ENCODE data around the gene SMCO3.

SMCO3 gene

DNA sequence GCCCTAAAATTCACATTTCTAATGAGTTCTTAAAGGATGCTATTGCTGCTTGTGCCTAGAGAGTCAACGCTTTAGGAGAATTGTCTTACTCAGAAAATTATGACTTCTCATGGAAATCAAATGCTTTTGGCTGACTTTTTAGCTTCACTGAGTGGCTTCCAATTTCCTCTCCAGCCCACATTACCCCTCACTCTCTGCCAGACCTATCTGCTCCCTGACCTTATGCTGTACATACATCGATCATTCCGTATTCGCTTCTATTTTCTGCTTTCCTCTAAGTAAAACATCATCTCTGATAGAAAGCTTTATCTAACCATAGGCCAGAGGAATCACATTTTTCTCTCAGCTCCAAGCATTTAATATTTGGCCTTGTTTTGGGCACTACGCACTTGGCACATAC lies 12.5 kb upstream of the SMCO3 start:
- no peak for DNase-seq

DNA sequence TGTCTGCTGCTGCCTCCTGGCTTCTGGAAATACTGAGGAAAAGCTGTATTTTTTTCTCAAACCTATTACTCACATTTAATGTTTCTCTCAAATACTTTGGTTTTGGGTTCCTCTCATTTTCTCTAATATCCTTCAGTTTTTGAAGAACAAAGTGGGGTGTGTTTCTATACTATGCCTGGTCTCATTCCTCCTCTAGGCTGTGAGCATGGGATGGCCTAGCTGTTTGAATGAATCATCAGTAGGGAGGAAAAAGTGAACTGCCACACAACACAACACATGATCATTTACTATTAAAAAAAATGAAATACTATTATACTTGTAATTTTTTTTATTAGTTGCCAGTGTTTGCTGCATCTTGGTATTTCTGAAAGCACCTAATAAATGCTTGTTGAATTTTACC lies 11.3 kb upstream of the SMCO3 start:
- no peak for DNase-seq

DNA sequence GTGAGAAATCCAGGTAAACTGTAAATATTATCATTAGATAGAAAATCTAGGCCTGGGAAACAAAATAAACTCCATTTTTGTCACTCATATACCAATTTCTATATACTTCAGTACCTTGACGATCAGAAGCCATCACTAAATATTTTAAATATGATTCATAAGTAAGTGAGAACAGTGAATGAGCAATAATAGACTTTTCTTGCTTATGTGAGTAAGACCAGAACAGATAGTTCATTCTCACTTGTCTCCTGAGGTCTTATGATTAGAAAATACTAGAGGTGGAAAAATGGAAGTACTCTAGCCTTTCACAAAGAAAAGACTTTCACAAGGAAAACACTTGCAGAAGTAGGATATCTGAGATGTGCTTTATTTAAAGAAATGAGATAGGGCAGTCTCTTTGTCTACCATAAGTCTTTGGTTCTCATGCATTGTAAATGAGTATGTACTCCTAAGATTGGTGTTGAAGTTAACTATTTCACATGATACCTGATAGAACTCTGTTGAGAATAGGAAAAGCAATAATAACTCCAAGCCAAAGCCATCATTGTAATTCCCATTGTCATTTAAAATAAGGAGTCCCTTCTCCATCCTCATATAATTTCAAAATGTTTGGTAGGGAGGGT lies 10.1 kb upstream of the SMCO3 start:
- DNase-seq, result no peak

DNA sequence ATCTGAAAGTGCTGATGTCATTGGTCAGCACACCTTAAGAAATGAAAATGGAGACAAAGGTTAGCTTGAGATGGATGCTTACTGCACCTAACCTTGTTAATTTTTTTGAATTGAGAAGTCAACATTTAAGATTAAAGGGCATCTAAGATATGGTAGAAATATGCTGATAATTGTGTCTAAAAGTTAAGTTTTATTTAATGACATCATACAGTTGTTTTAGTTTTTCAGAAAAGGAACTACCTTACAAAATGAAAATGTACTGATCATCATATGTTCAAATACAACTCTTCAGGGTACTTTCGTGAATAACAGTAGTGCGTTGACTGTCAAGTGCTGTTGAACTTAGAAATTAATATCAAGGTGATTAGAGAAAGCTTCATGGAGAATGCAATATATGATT lies 2.5 kb downstream of the SMCO3 start:
- DNase-seq, result no peak

DNA sequence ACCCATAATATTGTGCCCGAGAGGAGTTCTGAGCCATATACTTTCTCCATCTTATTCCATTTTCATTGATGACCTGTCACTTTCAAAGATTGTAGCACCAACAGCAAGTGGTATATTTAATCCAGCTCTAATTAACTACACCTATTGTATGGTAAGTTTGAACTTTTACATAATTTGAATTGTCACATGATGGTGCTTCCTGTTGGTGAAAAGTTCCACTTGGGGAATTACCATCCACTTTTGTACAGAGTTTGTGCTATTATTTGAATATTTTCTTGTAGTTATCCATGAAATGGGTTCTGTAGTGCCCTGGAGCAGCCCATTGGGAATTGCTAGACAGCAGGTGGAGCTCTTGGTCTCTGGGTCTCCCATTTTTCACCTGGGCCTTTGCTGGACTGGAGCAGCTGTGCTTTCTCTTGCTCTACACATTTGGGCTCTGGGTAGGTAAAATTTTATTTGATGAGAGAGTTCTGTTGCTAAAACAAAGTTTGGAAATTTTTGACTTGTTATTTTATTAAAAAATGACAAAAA lies 3.0 kb downstream of the SMCO3 start:
- no peak for DNase-seq

DNA sequence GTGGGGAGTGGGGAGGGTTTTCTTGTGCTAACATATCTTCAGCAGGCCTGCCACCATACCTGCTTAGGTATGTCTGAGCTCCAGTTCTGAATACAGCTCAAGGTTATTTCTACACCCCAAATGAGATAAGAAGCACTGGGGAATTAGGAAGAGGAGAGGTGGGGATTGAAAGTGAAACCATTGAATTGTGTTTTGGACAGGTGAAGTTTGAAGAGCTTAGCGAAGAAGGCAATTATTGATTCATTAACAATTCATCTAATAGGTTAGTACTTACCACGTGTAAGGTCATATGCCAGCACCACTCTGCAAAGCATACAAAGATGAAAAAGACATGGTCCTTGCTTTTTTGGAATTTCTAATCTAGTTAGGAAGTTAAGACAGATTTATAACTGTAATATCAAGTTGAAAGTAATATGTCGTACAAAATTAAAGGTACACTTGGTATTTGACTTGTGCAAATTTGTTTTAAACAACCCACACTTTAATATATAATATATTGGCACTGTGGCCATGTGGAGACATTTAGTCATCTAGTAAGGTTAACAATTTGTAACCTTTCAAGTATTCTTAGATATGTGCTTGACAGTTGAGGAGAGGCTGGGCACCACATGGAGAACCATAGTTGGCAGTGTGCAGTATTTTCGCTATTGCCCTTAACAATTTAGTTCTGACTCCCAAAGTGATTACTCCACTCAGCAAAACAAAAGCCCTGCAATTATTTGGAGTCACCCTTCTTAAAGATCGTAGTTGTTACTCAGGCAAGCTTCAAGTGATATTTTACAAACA lies 3.6 kb downstream of the SMCO3 start:
- DNase-seq, result no peak

DNA sequence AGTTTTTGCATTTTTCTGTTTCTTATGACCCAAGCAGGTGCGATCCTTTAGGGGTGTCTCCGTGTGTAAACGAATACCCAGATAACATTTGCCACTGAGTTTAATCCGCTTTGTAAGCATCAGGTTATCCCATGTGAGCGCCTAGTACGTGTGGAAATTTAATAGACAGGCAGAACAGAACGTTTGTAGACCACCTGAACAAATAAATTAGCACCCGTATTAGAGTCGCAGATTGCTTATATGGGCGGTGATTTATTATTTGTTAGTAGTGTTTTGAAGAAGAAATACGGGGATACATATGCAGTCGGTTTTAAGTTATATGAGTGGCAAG lies 10.2 kb downstream of the SMCO3 start:
- DNase-seq, result no peak

DNA sequence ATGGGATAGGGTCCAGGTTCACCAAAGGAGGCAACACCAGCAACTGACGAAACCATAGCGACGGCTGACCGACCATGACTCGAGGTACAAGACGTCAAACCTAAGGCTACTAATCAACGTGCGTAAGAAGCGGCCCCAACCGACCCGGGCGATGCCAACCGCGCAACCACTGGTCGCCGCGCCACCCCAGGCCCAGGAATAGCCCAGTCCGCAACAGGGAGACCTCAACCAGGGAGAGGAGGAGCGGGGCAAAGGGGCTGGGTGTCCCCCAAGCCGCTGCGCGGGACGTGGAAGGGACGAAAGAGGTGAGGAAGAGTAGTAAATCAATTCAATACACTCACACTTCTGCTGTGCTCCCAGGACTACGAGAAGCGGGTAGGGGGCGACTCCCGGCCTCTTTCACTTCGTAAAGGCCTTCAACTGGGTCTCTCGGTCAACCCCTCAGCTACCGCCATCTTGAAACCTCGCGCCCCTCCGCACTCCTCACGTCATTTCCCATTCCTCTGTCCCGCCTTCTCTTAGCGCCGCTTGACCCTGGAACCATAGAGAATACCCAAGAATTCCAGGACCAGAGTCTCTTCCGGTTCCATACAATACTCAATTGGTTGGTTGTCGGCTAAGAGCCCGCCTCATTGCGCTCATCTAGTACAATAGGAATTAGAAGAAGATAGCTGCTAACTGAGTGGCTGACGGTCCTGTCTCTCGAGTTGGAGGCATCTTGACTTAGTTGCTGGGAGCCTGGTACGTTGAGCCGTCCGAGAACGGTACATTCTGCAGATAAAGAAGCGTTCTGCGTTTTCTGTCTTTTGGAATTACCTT lies 10.8 kb downstream of the SMCO3 start, which contains the start of the genes C12orf60 and WBP11:
TSS of gene C12orf60 (plus strand) at position 660 of the 819 bp plus-strand sequence. CDS start 19,266 bp downstream, outside the sequence.
TSS of gene WBP11 (minus strand) at position 468 of the 819 bp plus-strand sequence. CDS start 2,095 bp downstream, outside the sequence.
- peak; percentile 96 to 98 for DNase-seq

DNA sequence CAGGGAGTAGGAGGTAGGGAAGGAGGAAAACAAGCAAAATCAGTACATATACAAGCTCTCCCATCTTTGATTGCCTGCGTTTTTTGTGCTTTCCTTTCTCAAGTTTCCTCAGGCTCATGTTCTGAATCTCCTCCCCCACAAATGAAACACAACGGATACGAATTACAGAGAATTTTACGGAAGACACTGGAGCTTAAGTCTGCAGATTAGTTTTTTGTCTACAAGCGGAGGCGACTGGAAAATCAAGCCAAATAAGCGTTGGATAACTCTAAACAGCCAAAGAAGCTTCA lies 11.3 kb downstream of the SMCO3 start:
- DNase-seq, result no peak

DNA sequence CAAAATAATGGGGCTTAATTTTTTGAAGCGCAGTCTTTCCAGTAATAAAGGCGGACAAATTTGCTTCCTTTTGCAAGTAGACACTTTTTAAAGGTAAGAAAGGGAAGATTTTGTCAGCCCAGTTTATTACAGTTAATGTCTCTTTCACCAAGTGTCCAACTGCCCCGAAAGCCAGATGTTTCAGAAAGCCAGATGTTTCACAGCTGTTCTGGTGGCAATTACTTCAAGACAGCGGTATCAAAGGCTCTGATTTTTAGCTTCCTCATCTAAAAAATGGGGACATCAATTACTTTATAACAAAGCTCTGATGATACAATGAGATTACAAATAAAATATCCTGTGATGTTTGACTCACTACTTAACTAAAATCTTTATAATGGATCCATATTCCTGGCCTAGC lies 11.7 kb downstream of the SMCO3 start:
- no peak for DNase-seq

DNA sequence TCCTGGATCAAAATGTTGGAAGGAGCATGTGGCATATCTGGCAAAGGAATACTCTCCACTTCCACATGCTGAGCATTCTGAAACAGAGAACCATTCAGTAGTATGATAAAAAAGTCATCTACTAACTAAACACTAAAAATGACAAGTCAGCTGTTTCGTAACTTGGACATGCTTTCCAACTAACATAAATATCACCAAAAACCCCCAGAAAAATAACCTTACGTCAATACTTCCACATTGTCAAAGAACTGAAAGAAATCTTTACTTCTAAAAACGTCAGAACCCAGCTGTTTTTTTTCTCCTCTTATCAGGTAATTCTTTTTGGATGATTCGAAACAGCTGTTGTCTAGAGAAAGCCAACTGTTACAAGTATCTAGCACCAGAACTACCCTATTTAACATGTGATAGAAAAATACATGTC lies 18.9 kb downstream of the SMCO3 start:
- no peak for DNase-seq

DNA sequence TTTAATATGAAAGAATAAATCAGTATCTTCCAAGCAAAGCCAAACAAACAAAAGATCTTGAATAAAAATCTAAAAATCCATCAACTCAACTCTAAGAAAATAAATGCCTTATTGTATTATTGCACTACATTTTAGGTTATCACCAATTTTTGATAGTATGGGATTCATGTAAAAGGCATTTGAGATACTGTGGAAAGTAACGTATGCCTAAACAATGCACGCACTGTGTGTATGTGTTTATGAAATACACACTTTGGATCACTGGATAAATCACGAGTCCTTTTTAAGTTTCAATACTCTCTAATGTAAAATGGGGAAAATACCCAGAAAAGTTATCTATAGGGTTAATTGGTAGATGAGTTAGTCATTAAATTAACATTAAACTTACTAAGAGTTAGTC lies 28.4 kb downstream of the SMCO3 start:
- DNase-seq, result no peak

DNA sequence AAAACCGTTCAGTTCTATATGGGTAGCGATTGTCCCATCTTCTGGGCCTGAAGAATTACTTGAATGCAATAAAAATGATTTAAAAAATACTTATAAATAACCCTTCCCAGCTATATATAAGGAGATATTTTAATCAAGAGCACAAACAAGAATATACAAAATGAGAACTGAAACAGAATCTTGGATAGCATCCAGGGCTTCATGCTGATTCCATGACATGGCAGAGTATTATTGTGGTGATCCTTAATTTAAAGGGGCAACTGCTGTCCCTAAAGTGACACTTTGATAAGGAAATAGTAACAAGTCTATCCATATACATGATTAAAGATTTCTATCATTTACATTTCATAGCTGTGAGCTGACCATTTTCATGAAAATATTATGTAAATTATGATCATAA lies 29.5 kb downstream of the SMCO3 start:
- DNase-seq, result no peak

DNA sequence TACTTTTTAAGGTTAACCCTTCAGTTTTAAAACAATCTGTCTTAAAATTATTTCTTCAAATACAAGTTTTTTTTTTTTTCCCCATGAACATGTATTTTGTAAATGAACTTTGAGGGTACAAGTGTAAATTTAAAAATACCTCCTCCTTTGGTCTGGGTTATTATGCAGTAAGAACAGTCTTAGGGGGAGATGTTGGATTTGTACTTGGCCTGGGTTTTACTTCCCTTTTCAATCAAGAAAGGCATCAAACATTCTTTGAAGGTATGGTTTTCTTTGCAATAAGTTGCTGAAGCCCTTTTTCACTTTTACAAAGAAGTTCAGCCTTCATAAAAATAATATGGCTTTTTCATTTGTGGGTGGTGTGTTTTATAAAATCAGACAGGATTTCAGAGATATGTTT lies 31.2 kb downstream of the SMCO3 start:
- DNase-seq, result no peak

DNA sequence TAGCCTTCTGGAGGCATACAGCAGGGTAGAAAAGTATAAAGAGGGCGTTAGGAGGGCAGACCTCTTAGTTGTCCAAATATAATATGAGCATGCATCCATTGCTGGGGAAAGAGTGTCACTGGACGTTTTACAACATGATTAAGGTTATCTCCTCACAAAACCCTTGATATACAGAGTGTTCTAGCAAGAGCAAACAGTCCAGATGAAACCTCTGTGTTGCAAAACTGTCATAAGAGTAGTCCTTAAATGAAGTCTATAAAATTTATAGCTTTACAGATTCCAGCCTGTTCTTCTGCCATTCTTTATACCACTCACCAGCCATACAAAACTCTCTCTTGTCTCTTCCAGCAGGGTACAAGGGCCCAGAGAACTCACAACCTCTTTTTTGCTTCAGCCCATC lies 32.4 kb downstream of the SMCO3 start:
- DNase-seq, result no peak

DNA sequence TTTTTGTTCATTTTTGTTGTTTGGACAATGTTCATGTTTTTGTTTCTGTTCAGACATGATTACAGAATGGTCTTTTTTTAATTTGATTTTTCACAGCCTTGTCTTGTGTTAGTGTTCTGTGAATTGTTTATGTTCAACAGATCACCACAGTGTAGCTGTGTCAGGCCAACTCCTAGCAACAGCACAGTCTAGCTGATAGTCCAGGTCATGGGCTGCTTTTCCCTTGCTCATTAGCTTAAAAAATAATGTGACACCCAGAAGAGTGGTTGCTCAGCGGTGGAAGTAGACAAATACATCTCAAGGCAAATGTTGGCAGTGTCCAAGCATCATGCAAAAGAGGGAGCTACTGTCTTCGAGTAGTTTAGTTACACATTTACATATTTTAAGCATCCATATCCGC lies 33.1 kb downstream of the SMCO3 start:
- DNase-seq, result no peak

DNA sequence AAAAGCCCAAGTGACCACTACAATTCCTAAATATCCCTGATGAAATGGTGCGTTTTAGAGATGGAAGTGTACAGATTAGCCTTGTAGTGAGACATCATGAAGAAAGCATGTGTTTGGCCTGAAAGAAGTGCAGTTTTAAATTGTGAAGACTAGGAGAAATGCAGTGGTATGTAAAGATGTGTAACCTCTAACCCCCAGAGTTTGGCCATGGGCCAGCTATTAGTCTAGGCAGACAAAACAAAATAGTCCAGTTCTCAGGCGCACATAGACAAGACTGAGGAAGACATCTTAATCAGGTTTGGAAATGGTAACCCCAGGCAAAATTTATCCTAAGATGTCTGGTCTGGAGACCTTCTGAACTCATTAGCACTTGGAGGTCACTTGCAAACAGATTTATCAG lies 34.1 kb downstream of the SMCO3 start:
- DNase-seq, result no peak

DNA sequence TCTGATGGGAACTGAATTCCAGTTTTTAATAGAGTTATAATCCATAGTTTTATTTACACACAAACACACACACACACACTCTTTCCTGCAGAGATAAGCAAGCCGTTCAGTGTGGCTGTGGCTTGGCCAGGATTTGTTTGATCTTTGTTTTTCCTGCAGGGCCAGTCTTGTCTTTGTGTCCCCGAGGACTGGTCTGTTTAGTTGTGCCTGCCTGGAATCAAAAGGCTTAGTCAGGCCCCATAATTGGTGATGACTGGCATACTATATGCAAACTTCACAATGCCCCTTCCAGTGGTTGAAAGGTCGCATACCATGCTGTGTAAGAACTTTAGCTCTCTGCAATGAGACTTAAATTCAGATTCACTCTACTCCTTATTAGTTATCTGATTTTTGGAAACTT lies 36.7 kb downstream of the SMCO3 start:
- DNase-seq, result no peak

DNA sequence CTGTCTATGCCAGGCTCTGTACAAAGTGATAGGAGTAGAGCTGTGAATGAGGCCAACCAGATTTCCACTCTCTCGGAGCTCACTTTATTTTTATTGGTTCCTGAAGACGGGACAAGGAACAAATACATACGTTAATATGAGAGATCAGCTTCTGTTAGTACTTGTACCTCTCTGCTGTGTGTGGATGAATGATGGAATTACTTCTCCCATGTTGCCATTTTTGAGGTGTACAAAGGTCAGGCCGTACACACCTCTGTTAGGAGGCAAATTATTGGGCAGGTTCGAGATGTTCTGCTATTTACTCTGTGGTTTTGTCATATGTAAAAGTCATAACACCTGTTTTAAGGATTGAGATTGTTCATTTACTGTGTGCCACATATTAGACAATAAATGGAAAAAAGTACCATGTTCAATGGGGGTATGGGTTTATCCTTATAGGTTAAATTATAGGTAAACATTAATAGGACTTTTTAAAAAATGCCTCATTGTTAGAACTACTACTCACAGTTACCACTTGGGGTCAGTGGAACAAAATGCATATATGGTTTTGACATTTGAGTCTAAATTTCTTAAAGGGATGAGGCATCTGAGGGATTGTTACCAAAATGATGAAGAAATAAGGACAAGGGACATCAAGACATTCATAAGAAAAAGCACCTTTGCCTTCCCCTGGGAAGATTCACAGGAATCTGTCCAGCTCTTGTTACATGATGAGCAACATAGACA lies 37.6 kb downstream of the SMCO3 start:
- DNase-seq, result no peak

DNA sequence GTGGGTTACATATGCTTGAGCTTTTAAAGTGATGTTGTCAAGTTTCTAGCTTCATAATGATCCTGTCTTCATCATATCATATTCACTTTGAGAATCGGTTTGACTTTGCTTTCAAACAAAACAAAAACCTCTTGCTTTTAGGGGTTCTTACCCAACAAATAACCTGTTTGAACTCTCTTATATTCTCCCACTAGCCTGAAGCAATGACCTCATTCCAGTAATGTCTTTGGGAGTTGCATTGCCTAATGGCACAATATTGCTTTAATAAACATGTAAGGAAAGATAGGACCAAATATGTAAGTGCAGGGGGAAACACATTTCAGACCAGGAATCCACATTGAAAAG lies 38.4 kb downstream of the SMCO3 start:
- DNase-seq, result no peak

DNA sequence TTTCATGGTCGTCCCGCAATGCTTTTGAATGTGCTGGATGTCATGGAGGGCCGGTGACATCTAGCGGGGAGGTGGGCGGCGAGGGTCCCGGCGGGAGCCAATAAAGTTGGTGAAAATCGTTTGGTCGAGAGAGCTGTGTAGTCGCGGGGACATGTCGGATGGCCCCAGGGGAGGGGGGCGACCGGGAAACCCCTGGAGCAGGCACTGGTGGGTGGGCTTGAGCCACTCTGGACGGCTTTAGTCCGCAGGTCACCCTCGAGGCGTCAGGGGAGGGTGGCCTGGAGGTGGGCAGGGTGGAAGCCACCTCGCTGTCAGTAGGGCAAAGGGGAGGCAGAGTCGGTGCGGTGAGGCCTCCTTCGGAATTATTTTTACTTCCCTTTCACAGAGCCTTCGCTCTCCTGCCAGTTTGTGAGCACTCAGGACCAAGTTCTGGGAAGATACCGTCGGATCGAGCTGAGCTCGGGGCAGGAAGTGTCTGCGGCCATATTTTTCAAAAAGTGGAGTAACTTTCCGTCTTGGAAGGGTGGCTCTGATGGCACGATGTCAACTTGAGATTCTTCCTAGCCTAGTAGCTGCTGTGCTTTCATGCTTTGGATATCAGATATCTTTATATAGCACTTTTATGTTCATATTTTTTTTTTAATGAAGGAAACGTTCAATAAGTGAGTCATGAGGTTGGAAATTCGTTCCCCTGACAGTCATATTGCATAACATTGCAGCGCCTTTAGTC lies 38.9 kb downstream of the SMCO3 start:
- DNase-seq, result no peak

Data from cerebellar nuclear complex (tissue), 1 donor.